NCI-H1436 (cell line): ENCODE measurements around the gene LOXL4.

ENCODE experiments used
- DNase-seq: peaks from one replicate; lab custom pipeline; 2025; lab: John Stamatoyannopoulos, UW

Gene LOXL4

GRCh38 chr10:98267894-98268693 lies at the start of gene LOXL4:
TSS of gene LOXL4 (minus strand) at chr10:98268194. CDS start at chr10:98263019, 5,175 bp downstream.
- DNase-seq: peak; percentile 10

GRCh38 chr10:98316661-98317060 lies 48.7 kb upstream of the LOXL4 start:
- no peak for DNase-seq

GRCh38 chr10:98316170-98316569 lies 48.2 kb upstream of the LOXL4 start:
- no peak for DNase-seq

GRCh38 chr10:98314532-98315284 lies 46.7 kb upstream of the LOXL4 start:
- no peak for DNase-seq

- DNase-seq: no peak
Observed at GRCh38 chr10:98313598-98313997, 45.6 kb upstream of the LOXL4 start.

- no peak for DNase-seq
Observed at GRCh38 chr10:98312822-98313221, 44.8 kb upstream of the LOXL4 start.

- DNase-seq: no peak
Observed at GRCh38 chr10:98312349-98312748, 44.4 kb upstream of the LOXL4 start.

GRCh38 chr10:98310701-98311100 lies 42.7 kb upstream of the LOXL4 start:
- no peak for DNase-seq

GRCh38 chr10:98309366-98310355 lies 41.7 kb upstream of the LOXL4 start:
- DNase-seq: peak; percentile 30

- no peak for DNase-seq
Observed at GRCh38 chr10:98308669-98309365, 40.8 kb upstream of the LOXL4 start.

GRCh38 chr10:98307916-98308541 lies 40.0 kb upstream of the LOXL4 start:
- no peak for DNase-seq

- DNase-seq: no peak
Observed at GRCh38 chr10:98306501-98306900, 38.5 kb upstream of the LOXL4 start.

- no peak for DNase-seq
Observed at GRCh38 chr10:98303569-98303968, 35.6 kb upstream of the LOXL4 start.

- DNase-seq: no peak
Observed at GRCh38 chr10:98302741-98303365, 34.9 kb upstream of the LOXL4 start.

GRCh38 chr10:98301664-98302319 lies 33.8 kb upstream of the LOXL4 start:
- DNase-seq: no peak

GRCh38 chr10:98300526-98301229 lies 32.7 kb upstream of the LOXL4 start:
- DNase-seq: no peak

- DNase-seq: no peak
Observed at GRCh38 chr10:98299341-98299740, 31.3 kb upstream of the LOXL4 start.

GRCh38 chr10:98296524-98296923 lies 28.5 kb upstream of the LOXL4 start:
- no peak for DNase-seq

GRCh38 chr10:98295907-98296306 lies 27.9 kb upstream of the LOXL4 start:
- no peak for DNase-seq
